AG09319 (cell line): Measurements from ENCODE around the gene USP22.

Experiments used
- DNase-seq: peaks from one replicate; pipeline ENCODE4 v3.0.0-alpha.2; 2010; ENCODE audit warnings: low read depth; ENCODE audit errors: extremely low read depth
- TF ChIP-seq, protein P1 (sequence below): IDR thresholded peaks from 2 replicates; pipeline ENCODE4 v1.5.1; 2011; ENCODE audit warnings: low read depth, mild to moderate bottlenecking, inconsistent platforms, low read length, moderate library complexity

The USP22 gene

DNA sequence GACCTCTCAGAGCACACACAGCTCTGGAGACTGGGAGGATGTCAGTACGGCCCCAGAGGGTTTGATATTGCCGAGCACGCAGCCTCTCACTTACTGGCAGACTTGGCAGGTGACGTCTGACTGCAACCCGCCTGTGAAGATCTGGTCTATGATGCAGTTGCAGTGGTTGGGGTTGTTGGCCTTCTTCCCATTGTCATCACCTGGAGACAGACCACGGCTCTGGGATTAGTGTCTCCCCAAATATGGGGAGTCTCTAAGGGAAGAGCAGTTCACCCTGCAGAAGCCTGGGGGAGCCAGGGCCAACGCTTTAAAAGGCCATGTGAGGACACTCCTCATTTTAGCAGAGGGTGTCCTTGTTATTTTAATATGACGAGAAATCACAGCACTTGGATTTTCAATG, 30.1 kb downstream of the USP22 start:
- no peak for DNase-seq
- TF ChIP-seq, protein P1, sequence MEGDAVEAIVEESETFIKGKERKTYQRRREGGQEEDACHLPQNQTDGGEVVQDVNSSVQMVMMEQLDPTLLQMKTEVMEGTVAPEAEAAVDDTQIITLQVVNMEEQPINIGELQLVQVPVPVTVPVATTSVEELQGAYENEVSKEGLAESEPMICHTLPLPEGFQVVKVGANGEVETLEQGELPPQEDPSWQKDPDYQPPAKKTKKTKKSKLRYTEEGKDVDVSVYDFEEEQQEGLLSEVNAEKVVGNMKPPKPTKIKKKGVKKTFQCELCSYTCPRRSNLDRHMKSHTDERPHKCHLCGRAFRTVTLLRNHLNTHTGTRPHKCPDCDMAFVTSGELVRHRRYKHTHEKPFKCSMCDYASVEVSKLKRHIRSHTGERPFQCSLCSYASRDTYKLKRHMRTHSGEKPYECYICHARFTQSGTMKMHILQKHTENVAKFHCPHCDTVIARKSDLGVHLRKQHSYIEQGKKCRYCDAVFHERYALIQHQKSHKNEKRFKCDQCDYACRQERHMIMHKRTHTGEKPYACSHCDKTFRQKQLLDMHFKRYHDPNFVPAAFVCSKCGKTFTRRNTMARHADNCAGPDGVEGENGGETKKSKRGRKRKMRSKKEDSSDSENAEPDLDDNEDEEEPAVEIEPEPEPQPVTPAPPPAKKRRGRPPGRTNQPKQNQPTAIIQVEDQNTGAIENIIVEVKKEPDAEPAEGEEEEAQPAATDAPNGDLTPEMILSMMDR = no peak

DNA sequence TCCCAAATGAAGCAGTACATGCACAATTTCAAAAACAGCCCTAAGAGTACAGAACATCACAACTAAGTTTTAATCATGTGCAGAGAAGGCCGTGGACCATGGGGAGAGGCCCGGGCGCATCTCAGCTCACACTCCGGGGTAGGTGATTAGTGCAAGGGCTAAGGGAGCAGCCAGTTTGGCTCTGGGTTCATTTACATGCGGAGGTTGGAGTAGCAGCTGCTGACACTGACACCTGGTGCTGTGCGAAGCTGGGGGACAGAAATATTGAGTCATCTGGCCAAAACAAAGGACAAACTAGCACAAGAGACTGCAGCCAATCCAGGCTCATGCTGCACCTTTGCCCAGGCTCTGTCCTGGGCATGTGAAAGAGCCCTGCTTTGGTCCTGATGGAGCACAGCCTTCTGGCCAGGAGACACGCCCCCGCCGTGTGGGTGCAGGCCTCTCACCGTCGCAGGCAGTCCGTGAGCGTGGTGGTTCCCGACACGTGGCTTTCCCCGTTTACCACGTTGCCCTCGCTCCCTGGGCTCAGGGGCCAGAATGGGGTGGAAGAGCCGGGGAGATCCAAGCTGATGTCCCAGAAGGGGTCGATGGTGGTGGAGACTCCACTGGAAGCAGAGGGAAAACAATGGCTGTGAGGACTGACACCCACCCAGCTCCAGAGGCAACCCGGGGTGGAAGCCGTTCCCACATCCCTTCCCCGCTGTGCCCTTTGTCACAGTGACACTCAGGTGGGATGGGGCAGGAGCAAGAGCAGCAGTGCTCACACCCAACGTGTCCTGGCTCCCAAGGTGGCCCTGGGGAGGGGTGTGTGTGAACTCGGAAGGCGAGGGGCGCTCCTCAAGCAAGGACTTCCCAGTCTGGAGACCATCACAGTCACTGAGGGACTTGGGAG, 31.9 kb downstream of the USP22 start:
- no peak for DNase-seq
- TF ChIP-seq, protein P1 = no peak

DNA sequence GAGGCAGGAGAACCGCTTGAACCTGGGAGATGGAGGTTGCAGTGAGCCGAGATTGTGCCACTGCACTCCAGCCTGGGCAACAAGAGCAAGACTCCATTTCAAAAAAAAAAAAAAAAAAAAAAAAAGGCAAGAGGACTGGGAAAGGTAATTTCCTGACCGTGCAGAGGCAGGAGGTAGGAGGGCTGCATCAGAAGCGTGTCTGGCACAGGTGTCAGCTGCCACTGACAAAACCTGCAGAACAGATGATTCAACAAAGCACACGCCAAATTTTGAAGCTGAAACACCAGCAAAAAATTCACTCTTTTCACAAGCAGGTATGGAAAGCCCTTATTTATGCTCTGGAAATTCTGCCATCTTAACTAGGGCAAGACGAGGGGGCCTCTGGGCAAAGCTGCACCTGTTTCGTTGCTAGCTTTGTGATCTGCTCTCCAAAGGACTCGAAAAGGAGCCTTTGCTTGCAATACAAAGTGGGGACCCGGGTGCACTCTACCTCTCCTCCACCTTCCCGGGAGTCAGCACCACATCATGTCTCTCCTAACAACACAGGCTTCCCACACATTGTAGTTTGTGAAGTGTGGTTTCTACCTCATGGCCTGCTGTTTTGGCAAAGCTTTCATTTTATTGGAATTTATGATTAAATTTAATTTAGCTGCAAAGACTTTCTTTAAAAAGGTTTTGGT, 33.7 kb downstream of the USP22 start:
- no peak for DNase-seq
- TF ChIP-seq, protein P1 = no peak

DNA sequence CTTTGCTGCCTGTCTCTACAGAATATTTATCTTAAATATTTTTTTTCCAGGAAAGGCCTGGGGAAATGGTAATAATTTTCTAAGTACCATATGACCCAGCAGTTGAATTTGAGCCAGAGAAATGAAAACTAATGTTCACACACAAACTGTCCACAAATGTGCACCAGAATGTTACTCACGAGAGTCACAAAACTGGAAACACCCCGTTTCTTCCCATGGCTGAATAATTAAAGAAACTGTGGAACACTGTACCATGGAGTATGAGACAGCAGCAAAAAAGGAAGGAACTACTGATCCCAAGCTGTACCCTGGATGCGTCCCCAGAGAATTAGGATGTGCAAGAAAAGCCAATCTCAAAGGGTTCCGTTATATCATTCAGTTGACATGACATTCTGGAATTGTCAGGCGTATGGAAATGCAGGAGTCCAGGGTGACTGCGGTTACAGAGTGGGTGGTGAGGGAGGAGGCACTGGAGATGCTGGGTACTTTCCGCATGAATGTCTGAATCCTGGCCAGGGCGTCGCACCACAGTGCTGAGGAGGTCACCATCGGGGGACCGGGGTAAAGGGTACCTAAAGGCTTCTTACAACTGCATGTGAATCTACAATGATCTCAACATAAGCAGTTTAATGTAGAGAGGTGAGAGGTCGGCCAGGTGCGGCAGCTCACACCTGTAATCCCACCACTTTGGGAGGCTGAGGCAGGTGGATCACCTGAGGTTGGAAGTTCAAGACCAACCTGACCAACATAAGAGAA, 34.5 kb downstream of the USP22 start:
- DNase-seq = no peak
- TF ChIP-seq, protein P1 = no peak

DNA sequence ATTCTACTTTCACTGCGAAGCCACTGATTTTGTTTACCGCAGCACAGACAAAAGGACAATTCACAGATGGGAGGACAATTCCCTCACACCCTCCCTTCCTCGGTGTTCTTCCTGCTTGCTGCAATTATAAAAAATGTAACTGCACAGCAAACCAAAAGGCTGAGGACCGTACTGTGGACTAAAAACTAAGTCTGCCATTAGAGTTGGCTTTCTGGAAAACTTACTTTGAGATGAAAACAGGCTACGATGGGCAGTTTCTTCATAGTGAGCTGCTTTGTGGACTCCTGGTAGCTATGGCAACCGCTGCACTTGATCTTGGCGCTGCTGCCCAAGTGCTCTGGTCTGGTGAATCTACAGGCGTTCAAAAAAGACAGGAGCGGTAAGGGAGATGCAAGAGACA, 35.2 kb downstream of the USP22 start:
- TF ChIP-seq, protein P1 = no peak
- no peak for DNase-seq

DNA sequence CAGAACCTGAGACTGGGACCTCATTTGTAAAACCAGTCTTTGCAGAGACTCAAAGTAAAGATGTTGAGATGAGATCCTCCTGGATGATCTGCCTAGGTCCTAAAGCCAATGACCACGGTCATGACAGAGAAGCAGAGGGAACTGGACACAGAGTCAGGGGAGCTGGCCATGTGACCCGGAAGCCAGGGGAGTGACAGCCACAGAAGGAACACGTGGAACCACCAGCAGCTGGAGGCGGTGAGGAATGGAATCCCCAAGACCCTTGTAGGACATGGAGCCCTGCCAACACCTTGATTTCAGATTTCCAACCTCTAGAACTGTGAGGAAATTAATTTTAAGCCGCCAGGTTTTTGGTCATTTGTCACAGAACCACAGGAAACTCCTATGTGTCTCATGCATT, 37.0 kb downstream of the USP22 start:
- TF ChIP-seq, protein P1 = no peak
- DNase-seq = no peak
